ENCODE results near the gene ADAMTSL1.

The ADAMTSL1 gene

DNA sequence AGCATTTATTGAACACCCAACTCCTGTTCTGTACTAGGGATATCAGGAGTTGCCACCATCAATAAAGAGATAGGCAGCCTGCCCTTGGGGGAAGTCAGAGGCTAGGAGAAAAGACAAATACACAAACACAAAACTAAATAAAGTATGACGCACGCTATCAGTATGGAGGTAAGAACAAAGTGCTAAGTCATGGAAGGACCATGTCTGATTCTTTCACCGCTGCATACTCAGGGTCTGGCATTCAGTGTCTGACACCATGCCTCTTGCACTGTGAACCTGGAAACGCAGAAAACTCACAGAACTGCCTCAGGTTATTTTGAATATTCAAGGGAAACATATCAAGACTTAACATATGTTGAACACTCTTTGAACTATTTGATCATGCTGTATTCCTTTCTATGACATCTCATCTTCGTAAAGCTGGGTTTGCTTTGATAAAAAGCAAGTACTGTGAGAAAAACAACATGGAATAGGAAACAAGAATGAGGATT is 65.3 kb downstream of the ADAMTSL1 start:
- CTCF ChIA-PET: no interaction called here
- no peak overlapping the region for H3K27ac ChIP-seq
- TF ChIP-seq, protein P1, sequence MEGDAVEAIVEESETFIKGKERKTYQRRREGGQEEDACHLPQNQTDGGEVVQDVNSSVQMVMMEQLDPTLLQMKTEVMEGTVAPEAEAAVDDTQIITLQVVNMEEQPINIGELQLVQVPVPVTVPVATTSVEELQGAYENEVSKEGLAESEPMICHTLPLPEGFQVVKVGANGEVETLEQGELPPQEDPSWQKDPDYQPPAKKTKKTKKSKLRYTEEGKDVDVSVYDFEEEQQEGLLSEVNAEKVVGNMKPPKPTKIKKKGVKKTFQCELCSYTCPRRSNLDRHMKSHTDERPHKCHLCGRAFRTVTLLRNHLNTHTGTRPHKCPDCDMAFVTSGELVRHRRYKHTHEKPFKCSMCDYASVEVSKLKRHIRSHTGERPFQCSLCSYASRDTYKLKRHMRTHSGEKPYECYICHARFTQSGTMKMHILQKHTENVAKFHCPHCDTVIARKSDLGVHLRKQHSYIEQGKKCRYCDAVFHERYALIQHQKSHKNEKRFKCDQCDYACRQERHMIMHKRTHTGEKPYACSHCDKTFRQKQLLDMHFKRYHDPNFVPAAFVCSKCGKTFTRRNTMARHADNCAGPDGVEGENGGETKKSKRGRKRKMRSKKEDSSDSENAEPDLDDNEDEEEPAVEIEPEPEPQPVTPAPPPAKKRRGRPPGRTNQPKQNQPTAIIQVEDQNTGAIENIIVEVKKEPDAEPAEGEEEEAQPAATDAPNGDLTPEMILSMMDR (conservative IDR thresholded peaks at IDR 0.05; ENCODE audit: low read depth): no peak
- POLR2A ChIA-PET (ENCODE audit: low non-redundant PET): no interaction called here
- no peak for DNase-seq (ENCODE audit: low spot score)

DNA sequence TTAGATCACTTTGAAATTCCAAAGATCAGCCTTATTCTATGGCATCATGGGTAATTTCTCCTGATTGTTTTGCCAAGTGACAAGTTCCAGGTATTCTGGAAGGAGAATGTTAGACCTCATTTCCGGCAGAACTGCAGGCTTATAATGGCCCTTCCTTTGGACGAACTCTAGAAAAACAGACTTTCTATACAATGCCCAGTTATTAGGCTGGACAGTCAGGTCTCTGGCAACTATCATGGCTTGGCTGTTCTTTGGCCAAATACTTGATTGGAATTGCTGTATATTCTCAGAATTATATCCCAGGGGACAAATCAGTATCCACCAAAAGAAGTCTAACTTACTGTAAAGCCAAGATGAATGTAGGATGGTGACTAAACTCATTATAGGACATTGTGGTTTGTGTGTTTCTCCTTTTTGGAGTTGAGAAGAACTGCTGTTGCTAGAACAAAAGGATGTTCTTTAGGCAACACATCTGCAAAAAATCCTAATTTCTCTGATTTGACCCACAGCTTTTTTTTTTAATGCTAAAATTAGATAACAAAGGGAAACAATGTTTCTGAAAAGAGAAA is 69.0 kb downstream of the ADAMTSL1 start:
- no peak overlapping the region for H3K27ac ChIP-seq
- TF ChIP-seq, protein P1 (conservative IDR thresholded peaks at IDR 0.05; ENCODE audit: low read depth): no peak
- CTCF ChIA-PET: no interaction called here
- POLR2A ChIA-PET (ENCODE audit: low non-redundant PET): no interaction called here
- no peak for DNase-seq (ENCODE audit: low spot score)

DNA sequence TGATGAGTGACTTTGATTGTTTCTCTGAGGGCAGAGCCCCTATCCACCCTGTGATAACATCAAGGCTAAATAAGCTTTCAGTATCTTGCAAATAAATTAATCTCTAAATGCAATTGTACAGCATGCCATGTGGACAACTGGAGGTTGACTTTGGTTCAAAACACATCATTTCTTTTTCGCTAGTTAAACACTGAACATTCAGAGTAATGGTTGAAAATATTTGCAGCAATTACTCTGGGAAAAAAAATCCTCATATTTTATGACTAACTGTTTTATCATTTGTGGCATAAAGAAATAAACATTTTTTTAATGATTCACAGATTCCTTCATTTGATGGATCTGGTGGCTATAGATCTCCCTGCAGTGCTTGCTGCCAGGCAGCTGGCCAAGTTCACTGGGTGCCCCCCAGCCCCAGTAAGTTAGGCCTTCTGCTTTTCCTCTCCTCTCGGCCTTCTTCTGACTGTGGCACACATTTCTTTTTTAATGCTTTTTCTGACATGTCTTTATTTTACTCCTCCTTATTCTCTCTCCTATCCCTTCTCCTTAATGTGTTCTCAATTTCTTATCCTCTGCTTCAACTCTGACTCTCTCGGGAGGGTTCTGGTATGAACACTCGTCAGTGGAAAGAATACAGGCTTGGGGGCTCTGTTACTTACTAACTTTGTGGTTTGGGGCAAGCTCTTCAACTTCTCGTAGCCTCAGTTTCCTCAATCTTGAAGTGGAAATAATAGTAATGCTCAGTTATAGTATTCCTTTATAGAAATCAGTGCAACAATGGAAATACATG is 69.6 kb downstream of the ADAMTSL1 start:
- ChIA-PET CTCF (interaction anchor here (0.6 kb wide), 1 partner anchor 741 kb away, joined by 3 read pairs; no protein-coding TSS in a partner anchor), POLR2A (ENCODE audit: low non-redundant PET) (no interaction called here)
- DNase-seq (ENCODE audit: low spot score): peak; percentile 22
- H3K27ac ChIP-seq: no peak overlapping the region
- TF ChIP-seq, protein P1 (conservative IDR thresholded peaks at IDR 0.05; ENCODE audit: low read depth): no peak

DNA sequence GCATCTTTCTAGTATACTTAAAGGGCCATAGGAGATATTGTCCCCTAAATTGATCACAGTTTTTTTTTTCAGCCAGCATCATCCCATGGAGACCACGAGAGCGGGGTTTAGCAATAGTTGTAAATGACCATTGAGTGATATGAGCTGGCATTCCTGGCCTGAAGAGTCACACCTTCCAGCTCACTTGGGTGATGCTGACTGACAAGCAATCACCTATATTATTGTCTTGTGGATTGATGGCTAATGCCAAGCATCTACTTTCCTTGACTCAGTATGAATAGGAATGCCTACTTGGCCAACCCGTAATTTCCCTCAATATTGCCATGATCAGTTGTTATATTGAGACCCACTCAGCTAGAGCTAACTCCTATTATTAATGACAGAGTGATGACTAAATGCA is 70.5 kb downstream of the ADAMTSL1 start:
- DNase-seq (ENCODE audit: low spot score): peak; percentile 8
- CTCF ChIA-PET: interaction anchor here (0.5 to 0.6 kb wide), 2 partner anchors 11 to 47 kb away, joined by 3 read pairs; no protein-coding TSS in a partner anchor

DNA sequence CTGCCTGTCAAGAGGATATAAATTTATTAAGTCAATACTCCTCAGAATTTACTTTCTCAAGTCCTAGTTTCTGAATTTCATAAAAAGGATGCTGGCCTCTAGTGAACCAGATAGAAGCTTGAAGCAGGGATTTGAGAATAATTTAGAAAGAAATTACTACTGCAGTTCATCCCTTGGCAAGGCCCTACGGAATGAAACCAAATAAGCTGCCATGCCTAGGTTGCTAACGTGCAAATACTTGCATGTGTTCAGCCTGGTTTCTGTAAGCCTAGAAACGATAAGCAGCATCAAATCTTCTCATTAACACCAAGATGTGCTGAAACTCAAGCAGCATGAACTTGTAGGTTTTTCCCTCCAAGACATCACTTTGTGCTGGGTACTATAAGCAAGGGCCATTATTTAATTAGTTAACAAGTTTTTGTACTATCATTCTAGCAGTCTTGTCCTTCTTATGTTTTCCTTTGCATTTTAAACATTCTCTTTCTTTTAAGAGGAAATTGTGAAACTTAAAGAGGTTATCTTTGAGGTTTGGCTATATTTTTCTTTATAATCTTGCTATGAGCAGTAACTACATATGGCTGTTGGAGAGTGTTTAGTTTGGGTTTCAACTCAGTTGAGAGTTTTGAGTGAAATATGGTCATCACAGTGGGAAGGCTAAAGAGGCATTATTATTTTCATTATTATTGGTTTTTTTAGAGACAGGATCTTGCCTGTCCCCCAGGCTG is 71.8 kb downstream of the ADAMTSL1 start:
- CTCF ChIA-PET: no interaction called here
- POLR2A ChIA-PET (ENCODE audit: low non-redundant PET): no interaction called here
- TF ChIP-seq, protein P1 (conservative IDR thresholded peaks at IDR 0.05; ENCODE audit: low read depth): no peak
- DNase-seq (ENCODE audit: low spot score): no peak
- no peak overlapping the region for H3K27ac ChIP-seq

More for the DNA sequence above, 70.5 kb downstream of the ADAMTSL1 start:
- POLR2A ChIA-PET (ENCODE audit: low non-redundant PET): no interaction called here
- no peak overlapping the region for H3K27ac ChIP-seq
- TF ChIP-seq, protein P1 (conservative IDR thresholded peaks at IDR 0.05; ENCODE audit: low read depth): no peak

DNA sequence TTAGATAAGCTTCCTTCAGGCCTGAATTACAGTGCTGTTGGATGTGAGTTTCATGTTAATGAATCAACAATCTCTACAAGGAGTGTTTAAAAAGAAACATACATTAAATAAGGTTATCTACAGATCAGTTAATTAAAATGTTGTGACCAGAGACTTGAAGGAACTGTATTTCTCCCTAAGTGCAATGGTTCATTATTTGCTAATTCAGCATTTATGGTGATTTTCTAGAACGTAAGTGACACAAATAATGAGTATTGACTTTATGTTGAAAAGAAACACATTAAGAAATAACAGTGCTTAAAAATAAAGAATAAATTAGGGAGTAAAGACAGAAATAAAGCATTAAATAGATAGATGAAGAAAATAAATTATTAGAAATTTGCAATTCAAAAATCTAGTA is 74.5 kb downstream of the ADAMTSL1 start:
- no peak overlapping the region for H3K27ac ChIP-seq
- no peak for DNase-seq (ENCODE audit: low spot score)
- TF ChIP-seq, protein P1 (conservative IDR thresholded peaks at IDR 0.05; ENCODE audit: low read depth): no peak
- ChIA-PET POLR2A (ENCODE audit: low non-redundant PET) (no interaction called here), CTCF (no interaction called here)

Data from RWPE1 (cell line).